GM10266 (cell line): Measurements from ENCODE around the gene RHBDD1.

Experiments
- DNase-seq: peaks from one replicate; pipeline ENCODE4 v3.0.0; 2012; ENCODE audit errors: extremely low spot score
- TF ChIP-seq, protein P1 (sequence below): IDR thresholded peaks from 2 replicates; pipeline ENCODE4 v1.5.1; 2012; ENCODE audit warnings: mild to moderate bottlenecking, low read depth; ENCODE audit not compliant: control insufficient read depth, insufficient read depth; ENCODE audit errors: missing control alignments

RHBDD1 gene

GRCh38 chr2:227029426-227030105 is 193.7 kb downstream of the RHBDD1 start:
- TF ChIP-seq, protein P1, sequence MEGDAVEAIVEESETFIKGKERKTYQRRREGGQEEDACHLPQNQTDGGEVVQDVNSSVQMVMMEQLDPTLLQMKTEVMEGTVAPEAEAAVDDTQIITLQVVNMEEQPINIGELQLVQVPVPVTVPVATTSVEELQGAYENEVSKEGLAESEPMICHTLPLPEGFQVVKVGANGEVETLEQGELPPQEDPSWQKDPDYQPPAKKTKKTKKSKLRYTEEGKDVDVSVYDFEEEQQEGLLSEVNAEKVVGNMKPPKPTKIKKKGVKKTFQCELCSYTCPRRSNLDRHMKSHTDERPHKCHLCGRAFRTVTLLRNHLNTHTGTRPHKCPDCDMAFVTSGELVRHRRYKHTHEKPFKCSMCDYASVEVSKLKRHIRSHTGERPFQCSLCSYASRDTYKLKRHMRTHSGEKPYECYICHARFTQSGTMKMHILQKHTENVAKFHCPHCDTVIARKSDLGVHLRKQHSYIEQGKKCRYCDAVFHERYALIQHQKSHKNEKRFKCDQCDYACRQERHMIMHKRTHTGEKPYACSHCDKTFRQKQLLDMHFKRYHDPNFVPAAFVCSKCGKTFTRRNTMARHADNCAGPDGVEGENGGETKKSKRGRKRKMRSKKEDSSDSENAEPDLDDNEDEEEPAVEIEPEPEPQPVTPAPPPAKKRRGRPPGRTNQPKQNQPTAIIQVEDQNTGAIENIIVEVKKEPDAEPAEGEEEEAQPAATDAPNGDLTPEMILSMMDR: no peak
- DNase-seq: no peak

GRCh38 chr2:227030789-227031188 is 194.9 kb downstream of the RHBDD1 start:
- TF ChIP-seq, protein P1: no peak
- DNase-seq: no peak

GRCh38 chr2:227031379-227031778 is 195.5 kb downstream of the RHBDD1 start:
- TF ChIP-seq, protein P1: no peak
- DNase-seq: no peak

DNA sequence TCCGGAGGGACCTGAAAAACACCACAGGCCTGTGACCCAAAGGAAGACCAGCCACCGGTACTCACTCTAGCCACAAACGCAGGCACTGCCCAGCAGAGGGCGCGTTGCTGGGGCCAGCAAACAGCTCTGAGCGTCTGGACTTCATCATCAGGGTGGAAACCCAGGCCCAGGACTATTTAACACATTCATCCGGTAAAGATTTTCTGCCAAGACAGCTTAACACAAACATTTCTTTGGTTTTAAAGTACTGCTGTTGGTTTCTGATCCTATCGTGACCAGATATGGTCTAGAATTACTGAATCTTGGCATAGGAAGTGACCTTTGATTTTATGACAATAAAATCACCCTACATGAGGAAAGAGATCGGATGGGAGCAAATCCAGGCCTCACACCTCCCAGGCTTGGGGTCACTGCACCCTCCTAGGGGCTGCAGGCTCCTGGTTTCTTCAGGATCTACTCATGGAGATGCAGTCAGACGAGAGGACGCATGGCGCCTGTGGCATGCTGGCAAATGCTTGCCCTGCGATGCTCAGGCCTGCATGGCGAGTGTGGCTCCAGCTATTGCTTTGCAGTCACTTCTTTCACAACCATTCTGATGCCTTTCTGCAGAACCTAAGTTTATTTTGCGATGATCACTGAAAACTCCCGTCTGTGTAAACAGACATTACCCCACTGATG is 197.8 kb downstream of the RHBDD1 start:
- TF ChIP-seq, protein P1: peak; percentile 62
- DNase-seq: peak; percentile 42

DNA sequence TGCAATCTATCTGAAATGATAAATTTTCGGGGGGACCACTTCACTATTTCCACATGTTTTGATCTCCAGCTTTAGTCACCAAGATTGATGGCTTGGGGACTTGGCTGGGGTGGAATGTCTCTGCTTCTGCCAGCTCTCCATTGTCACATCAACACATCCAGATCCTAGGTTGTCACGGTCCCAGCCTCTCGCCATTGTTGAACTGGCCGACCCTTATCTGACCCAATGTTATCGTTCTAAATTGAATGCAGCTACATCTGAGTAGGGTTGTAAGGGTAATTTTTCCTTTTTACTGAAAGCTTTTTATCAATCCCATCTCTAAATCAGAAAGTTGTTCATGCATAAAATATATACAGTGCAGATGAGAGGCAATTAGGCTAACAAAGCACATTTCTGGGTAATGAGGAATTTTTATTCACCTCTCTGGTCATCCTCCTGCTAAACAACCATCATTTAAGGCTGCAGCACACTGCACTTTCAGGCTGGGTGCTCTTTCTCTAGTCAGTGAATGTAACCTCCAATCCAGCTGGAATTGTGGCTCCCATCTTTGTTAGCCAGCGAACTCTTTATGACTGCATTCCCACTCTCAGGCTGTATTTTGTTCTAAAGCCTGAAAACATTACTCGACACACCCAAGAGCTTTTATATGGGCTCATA is 200.0 kb downstream of the RHBDD1 start:
- no peak for DNase-seq
- TF ChIP-seq, protein P1: no peak

GRCh38 chr2:227036527-227036926 is 200.7 kb downstream of the RHBDD1 start:
- no peak for DNase-seq
- TF ChIP-seq, protein P1: no peak

GRCh38 chr2:227038550-227039189 is 202.8 kb downstream of the RHBDD1 start:
- DNase-seq: no peak
- TF ChIP-seq, protein P1: no peak
